ENCODE results near the gene USB1.
"Not testable (repeated sequence)": the region's sequence is repeated elsewhere in the genome, so short reads cannot be mapped to it uniquely, and the experiment has no call there.

Gene USB1

GRCh38 chr16:57996406-57997175, 4.6 kb upstream of the USB1 start:
- DNase-seq = no peak

GRCh38 chr16:57997176-57997527, 4.1 kb upstream of the USB1 start:
- DNase-seq = no peak

DNA sequence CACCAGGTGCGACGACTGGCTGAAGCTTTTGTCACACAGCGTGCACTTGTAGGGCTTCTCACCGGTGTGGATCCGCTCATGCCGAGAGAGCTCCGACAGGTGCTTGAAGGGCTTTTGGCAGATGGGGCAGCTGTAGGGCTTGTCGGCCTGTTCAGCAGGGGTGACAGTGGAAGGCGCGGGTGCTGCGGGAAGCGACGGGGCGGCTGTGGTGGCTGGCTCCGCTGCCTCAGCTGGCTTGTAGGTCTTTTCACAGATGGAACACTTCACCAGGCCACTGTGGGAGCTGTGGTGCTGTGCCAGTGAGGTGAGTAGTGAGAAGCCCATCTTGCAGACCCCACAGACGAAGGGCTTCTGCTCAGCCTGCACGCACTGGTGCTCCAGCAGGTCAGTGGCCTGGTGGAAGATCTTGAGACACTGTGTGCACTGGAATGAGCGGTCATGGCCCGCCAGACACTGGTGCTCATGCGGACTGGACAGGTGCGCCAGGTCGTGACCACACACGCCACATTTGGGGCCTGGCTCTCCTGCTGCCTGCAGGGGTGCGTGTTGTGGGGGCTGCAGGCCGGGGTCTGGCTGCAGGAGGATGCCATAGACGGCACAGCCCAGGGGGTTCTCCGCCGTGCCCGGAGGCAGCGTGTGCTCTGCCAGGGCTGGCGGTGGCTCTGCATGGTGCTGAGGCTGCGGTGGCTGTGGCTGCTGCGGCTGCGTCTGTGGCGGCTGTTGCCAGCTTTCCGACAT, 3.5 kb upstream of the USB1 start:
- DNase-seq = peak; percentile 12

- DNase-seq = peak; percentile 53
Measured at GRCh38 chr16:57998486-57998885, 2.7 kb upstream of the USB1 start.

- DNase-seq = no peak
Measured at GRCh38 chr16:57998992-57999365, 2.2 kb upstream of the USB1 start.

- no peak for DNase-seq
Measured at GRCh38 chr16:57999366-57999970, 1.7 kb upstream of the USB1 start.

GRCh38 chr16:57999971-58000705, 1.1 kb upstream of the USB1 start, which contains the start of gene ZNF319:
ZNF319 (minus strand) TSS chr16:58000672; CDS start chr16:57998265, 2,407 bp downstream.
- DNase-seq = no peak

DNA sequence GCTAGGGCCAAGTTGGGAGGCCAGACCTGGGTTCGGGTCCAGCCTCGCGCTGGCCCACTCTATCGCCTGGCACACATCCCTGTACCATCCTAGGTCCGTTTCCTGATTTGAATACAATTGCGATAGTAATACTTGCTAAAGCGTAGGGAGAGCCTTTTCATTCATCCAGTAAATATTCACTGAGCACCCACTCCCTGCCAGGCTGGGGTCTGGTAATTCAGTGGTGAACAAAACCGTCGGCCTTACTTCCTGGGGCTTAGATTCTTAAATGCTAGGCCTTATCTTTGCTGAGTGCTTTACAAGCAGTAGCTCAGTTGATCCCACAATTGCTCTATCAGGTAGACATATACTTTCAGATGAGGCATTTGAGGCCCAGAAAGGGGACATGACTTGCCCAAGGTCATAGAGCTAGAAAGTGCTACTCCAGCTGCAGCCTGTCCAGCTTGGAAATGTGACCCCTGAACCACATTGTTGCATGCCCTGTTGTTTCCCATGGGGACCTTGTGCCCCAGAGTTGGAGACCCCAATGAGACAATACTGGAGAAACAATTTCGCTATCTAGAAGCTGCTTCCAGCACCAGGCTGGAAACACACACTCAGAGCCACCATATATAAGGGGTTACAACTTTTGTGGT, 691 bp downstream of the USB1 start:
- DNase-seq = no peak

GRCh38 chr16:58002416-58002800, 1.2 kb downstream of the USB1 start:
- DNase-seq = no peak

DNA sequence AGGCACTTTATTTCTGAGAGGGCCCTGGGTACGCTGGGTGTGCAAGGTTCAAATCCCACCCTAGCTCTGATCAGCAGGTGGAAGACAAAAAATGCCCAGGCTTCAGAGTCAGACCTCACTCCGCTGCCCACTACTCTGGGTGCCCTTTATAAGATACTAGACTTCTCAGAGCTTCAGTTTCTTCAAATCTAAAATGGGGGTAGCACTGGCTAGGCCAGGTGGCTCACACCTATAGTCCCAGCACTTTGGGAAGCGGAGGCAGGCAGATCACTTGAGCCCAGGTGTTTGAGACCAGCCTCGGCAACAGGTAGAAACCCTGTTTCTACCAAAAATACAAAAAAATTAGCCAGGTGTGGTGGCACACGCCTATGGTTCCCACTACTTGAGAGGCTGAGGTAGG, 1.7 kb downstream of the USB1 start:
- DNase-seq = no peak

- DNase-seq = not testable (repeated sequence)
Measured at GRCh38 chr16:58004736-58005135, 3.5 kb downstream of the USB1 start.

DNA sequence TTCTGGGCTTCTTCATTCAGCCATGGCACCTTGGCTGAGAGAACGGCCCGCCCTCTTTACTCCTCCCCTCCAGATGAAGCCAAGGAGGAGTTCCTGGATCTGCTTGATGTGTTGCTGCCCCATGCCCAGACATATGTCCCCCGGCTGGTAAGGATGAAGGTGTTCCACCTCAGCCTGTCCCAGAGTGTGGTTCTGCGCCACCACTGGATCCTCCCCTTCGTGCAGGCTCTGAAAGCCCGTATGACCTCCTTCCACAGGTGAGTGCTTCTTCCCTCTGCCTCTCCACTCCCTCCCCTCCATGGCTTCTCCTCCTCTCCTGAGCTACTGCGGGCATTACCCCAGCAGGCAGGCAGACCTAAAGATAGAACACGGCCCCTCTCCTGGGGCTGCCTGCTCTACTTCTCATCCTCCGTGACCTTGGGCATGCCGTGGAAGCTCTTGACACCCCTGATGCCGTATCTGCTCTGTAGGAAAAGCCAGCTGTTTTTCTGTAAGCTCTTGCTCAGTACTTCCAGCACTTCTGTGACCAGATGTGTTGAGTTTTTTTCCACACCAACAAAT, 8.7 kb downstream of the USB1 start:
- no peak for DNase-seq

DNA sequence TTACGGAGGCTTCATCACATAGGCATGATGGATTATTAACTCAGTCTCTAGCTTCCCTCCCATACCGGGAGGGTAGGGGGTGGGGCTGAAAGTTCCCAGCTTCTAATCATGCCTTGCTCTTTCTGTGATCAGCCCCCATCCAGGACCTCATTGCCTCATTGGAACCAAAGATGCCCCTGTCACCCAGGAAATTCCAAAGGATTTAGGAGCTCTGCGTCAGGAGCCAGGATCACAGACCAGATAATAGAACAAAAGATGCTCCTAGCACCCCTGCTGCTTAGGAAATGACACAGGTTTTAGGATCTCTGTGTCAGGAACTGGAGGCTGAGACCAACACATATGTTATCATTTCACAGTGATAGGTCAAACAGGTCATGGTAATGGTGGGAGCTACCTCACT, 9.7 kb downstream of the USB1 start:
- no peak for DNase-seq

- no peak for DNase-seq
Measured at GRCh38 chr16:58011652-58012051, 10.4 kb downstream of the USB1 start.

- DNase-seq = no peak
Measured at GRCh38 chr16:58012481-58012880, 11.3 kb downstream of the USB1 start.

DNA sequence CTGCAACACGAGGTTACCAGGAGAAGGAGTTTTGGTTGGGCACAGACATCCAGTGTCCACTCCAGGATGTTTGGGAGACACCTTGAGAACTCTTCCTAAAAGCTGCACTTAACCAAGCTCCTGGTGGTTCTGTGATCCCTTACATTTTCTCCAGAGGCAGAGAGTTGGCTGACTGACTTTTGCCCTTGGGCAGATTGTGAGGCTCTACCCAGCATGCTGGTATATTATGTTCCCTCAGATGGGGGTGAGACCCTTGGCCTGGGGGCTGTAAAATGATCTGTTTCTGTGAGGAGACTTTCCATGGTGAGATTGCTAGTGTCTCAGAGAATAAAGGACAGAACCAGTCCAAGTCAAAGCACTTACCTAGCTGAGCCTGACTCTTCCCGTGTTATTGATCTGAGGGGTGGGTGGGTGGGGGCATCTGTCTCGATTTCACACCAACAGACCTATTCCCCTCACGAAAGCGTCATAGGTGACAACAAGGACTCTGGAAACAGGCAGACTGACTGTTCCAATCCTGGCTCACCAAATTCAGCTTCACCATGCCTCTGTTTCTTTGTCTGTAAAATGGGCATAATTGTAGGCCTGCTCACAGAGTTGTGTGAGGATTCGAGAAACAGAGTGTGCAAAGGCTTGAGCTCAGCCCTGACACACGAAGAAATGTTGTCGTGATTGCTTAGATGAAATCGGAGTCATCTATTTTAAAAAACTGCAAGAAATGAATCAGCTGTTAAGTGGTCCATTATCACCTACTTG, 12.2 kb downstream of the USB1 start:
- DNase-seq = no peak

DNA sequence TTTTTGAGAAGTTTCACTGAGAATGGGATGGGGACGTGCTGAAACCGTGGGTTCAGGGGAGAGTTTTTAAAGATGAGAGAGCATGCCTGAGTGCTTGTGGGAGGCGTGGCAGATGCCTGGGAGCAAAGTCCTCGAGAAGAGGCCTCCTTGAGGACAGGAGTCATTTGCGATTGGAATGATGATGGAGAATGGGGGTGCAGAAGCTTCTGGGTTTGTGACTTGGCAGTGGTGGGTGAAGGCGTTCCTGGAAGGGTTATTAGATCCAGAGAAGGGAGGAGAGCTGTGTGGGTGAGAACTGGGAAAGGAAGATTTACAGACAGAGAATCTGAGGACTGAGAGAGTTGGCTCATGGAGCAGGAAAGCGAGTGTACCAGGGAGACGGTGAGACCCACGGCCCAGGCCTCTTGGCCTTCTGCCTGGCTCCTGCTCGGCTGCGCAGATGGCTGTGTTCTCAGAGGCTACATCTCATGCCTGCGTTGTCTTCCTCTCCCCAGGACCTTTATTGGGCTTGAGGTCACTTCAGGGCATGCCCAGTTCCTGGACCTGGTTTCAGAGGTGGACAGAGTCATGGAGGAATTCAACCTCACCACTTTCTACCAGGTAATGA, 15.7 kb downstream of the USB1 start:
- DNase-seq = no peak

GRCh38 chr16:58018803-58019202, 17.6 kb downstream of the USB1 start:
- DNase-seq = no peak

GRCh38 chr16:58019866-58020538, 18.8 kb downstream of the USB1 start:
- DNase-seq = no peak

- peak; percentile 71 for DNase-seq
Measured at GRCh38 chr16:58020628-58021521, 19.7 kb downstream of the USB1 start.
